Ureter (tissue), 1 donor: ENCODE data around the gene ENGASE. TPM values are rescaled to one million over a fixed set of nuclear protein-coding genes. Genes with fewer than 3 reads are reported as not detected.

Experiments used
- DNase-seq: peaks from one replicate; pipeline ENCODE4 v3.0.0-alpha.2; 2020; ENCODE audit warnings: low spot score
- total RNA-seq: library from RNA; stranded (reverse); gene quantifications from one replicate; pipeline ENCODE4 v1.2.4, GENCODE V29; 2023
- donor health status: DM: yes; HTN: yes; CAD: no.

ENGASE gene
- total RNA-seq = 119 TPM

GRCh38 chr17:79074649-79075445 is at the start of gene ENGASE:
ENGASE (plus strand) TSS chr17:79074824; CDS start chr17:79074945, 121 bp downstream.
- peak; percentile 92 for DNase-seq

GRCh38 chr17:79024901-79025737 is 49.5 kb upstream of the ENGASE start:
- DNase-seq = no peak

GRCh38 chr17:79026376-79027273 is 48.0 kb upstream of the ENGASE start:
- no peak for DNase-seq

GRCh38 chr17:79027274-79027924 is 47.2 kb upstream of the ENGASE start:
- no peak for DNase-seq

GRCh38 chr17:79027925-79028491 is 46.6 kb upstream of the ENGASE start:
- DNase-seq = no peak

GRCh38 chr17:79028496-79029326 is 45.9 kb upstream of the ENGASE start:
- DNase-seq = peak; percentile 39

GRCh38 chr17:79029327-79030009 is 45.2 kb upstream of the ENGASE start:
- peak; percentile 30 for DNase-seq

- peak; percentile 10 for DNase-seq
These were observed 44.0 kb upstream of the ENGASE start for GRCh38 chr17:79030636-79031035.

GRCh38 chr17:79031996-79032875 is 42.4 kb upstream of the ENGASE start:
- peak; percentile 39 for DNase-seq

GRCh38 chr17:79033046-79033616 is 41.5 kb upstream of the ENGASE start:
- DNase-seq = peak; percentile 24

GRCh38 chr17:79033741-79034501 is 40.7 kb upstream of the ENGASE start:
- no peak for DNase-seq

GRCh38 chr17:79034931-79035485 is 39.6 kb upstream of the ENGASE start:
- no peak for DNase-seq

GRCh38 chr17:79035686-79036085 is 38.9 kb upstream of the ENGASE start:
- no peak for DNase-seq

- no peak for DNase-seq
These were observed 38.4 kb upstream of the ENGASE start for GRCh38 chr17:79036181-79036580.

- DNase-seq = no peak
These were observed 38.0 kb upstream of the ENGASE start for GRCh38 chr17:79036596-79036995.

GRCh38 chr17:79038545-79039135 is 36.0 kb upstream of the ENGASE start:
- DNase-seq = no peak

GRCh38 chr17:79039171-79039570 is 35.5 kb upstream of the ENGASE start:
- no peak for DNase-seq
